NCI-H510A (cell line): ENCODE results near the gene NCKAP5L.
"Not testable (repeated sequence)": the region's sequence is repeated elsewhere in the genome, so short reads cannot be mapped to it uniquely, and the experiment has no call there.

Experiments
- DNase-seq: peaks from one replicate; lab custom pipeline; 2025; lab: John Stamatoyannopoulos, UW

The NCKAP5L gene

GRCh38 chr12:49865782-49866135 lies 37.5 kb upstream of the NCKAP5L start:
- no peak for DNase-seq

DNA sequence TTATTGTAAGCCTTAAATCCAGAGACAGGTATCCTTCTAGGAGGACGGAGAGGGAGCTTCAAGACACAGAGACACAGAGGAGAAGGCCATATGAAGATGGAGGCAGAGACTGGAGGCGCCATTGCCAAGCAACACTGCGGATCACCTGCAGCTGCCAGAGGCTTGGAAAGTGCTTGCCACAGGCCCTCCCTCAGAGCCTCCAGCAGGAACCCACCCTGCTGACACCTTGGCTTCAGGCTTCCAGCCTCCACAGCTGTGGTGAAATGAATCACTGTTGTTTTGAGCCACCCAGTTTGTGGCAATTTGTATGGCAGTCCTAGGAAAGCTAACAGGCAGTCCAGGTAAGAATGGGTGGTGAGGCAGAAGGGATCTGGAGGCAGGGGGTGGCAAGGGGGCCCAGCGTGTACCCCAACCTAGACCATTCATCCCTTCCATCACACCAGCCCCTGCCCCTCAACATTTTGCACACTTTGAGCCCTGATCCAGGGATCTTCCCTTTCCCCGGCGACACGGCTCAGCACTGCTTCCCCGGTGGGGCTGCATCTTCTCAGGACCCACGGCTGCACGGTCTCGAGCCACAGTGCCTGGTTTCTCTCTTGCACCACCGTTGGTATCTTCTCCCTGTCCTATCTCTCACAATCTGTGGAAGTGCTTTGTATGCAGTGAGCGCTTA lies 37.0 kb upstream of the NCKAP5L start:
- no peak for DNase-seq

GRCh38 chr12:49864798-49865090 lies 36.5 kb upstream of the NCKAP5L start:
- no peak for DNase-seq

GRCh38 chr12:49863946-49864797 lies 36.0 kb upstream of the NCKAP5L start:
- no peak for DNase-seq

DNA sequence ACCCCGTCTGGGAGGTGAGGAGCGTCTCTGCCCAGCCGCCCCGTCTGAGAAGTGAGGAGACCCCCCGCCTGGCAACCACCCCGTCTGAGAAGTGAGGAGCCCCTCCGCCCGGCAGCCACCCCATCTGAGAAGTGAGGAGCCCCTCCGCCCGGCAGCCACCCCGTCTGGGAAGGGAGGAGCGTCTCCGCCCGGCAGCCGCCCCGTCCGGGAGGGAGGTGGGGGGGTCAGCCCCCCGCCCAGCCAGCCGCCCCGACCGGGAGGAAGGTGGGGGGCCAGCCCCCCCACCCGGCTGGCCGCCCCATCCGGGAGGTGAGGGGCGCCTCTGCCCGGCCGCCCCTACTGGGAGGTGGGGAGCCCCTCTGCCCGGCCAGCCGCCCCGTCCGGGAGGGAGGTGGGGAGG lies 32.7 kb upstream of the NCKAP5L start:
- not testable (repeated sequence) for DNase-seq

- not testable (repeated sequence) for DNase-seq
These were observed 27.7 kb upstream of the NCKAP5L start for GRCh38 chr12:49855890-49856289.

GRCh38 chr12:49854976-49855375 lies 26.8 kb upstream of the NCKAP5L start:
- DNase-seq: no peak

GRCh38 chr12:49853671-49854070 lies 25.5 kb upstream of the NCKAP5L start:
- DNase-seq: no peak

- no peak for DNase-seq
These were observed 18.9 kb upstream of the NCKAP5L start for GRCh38 chr12:49847161-49847560.

DNA sequence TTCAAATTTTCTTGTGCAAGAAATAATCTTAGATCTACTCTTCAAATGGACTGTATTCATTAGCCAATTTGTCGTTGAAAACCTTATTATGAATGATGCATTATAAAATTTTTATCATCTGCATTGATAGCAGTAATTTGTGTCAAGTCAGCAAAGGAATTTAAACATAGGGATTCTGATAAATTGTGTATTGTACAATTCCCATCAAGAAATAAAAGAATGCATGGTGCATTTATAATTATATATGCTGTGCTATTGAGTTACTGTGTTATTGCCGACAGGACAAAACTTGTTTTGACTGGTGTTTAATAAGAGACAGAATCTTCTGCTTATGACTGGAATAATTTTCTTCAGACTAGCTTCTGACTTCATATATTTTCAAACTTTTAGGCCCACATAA lies 17.8 kb upstream of the NCKAP5L start:
- DNase-seq: no peak

DNA sequence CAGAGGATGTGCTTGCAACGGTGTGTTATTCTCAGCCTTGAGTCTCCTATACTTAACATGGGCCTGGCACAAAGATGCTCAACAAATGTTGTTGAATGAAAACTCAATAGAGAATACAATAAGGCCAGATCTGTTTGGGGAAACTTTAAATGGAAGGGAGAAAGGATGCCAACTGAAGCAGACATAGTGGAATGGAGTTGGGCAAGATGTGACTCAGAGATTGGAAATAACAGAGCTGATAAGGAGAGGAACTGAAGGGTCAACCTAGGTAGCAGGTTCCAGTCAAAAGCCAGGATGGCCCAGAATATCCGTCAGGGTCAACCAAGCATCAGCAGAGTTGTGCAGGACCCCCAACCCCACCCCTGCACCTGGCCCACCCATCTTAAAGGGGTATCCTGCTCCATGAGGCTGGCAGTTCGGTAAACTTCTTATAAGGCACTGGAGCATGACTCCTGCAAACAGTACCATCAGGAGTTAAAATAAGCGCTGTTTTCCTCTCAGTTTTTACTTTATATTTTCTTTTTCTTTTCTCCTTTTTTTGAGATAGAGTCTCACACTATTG lies 15.7 kb upstream of the NCKAP5L start:
- DNase-seq: no peak

- DNase-seq: no peak
These were observed 15.2 kb upstream of the NCKAP5L start for GRCh38 chr12:49843411-49843810.

GRCh38 chr12:49842519-49843352 lies 14.5 kb upstream of the NCKAP5L start, which contains the start of gene BCDIN3D:
TSS of gene BCDIN3D (minus strand) at chr12:49843106. CDS start at chr12:49843087, 19 bp downstream.
- DNase-seq: peak; percentile 79

DNA sequence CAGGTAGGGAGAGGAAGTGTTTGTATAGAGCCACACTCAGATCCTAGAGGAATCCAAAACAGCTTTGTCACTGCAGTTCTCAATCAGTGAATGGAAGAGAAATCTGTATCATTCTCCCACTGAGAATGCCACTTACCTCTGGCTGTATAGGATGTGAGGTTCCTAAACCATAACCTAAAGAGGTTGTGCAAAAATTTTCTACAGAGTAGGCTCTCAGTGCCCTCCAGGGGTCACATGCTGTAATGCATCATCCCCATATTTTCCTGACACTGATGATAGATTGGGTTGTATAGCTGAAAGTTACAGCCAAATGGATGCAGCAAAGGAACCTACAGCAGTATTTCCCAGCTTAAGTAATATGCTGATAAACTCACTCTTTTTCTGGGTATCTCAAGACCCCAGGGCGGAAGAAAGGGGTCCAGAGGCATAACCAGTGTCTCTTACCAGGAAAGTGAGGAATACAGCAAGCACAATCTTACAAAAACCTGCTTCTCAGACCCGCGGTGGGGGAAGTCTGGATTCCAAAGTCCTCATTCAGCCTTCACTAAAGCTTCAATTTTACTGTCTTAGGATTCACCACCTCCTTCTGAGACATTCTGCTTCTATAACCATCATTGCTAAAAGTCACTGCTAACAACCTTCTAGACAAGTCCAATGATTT lies 10.9 kb upstream of the NCKAP5L start:
- DNase-seq: no peak

- DNase-seq: no peak
These were observed 4.7 kb upstream of the NCKAP5L start for GRCh38 chr12:49832836-49833421.

DNA sequence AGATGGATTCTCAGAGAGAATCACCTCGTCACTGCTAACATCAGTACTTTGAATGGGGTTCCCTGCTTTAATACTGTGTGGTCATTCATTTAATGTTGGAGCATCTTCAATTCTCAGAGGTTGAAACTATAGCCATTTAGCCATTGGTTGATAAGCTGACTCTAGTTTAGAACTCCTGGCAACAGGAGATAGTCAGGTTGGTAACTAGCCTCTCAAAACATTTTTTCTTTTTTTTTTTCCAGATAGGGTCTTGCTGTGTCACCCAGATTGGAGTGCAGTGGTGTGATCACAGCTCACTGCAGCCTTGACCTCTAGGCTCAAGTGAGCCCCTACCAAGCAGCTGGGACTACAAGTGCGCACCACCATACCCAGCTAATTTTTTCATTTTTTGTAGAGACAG lies 3.5 kb upstream of the NCKAP5L start:
- no peak for DNase-seq

DNA sequence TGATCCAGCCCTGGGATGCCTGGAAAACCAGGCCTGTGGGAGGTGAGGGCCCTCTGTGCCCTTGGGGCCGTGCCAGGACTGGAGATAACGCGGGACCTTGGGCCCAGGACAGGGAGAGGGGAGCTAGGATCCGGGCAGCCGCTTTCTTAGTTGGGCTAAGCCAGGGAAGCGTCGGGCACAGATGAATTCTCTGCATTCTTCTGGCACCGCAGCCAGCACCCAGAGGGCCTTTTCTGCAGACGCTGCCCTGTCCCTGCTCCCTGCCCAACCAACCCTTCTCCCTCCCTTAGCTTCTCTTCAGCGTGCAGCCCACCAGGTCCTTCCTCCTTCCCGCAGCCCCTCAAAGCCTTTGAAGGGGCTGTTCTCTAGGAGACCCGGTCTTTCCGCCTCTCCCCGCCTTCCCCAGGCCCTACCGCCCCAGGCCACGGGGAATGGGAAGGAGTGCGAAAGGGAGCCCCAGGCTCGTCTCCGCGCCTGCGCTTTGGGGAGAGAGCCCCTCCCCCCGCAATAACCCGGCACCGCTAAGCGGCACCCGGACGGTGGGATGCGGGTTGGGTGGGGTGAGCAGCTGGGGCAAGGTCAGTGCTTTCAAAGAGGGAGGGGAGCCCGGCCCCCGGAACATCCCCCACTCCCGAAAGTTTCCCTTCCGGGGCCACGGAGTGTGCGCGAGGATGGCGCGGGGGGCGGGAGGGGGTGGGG lies 663 bp downstream of the NCKAP5L start:
- DNase-seq: peak; percentile 29

- DNase-seq: no peak
These were observed 1.2 kb downstream of the NCKAP5L start for GRCh38 chr12:49827051-49827400.

- DNase-seq: no peak
These were observed 2.2 kb downstream of the NCKAP5L start for GRCh38 chr12:49825971-49826421.

DNA sequence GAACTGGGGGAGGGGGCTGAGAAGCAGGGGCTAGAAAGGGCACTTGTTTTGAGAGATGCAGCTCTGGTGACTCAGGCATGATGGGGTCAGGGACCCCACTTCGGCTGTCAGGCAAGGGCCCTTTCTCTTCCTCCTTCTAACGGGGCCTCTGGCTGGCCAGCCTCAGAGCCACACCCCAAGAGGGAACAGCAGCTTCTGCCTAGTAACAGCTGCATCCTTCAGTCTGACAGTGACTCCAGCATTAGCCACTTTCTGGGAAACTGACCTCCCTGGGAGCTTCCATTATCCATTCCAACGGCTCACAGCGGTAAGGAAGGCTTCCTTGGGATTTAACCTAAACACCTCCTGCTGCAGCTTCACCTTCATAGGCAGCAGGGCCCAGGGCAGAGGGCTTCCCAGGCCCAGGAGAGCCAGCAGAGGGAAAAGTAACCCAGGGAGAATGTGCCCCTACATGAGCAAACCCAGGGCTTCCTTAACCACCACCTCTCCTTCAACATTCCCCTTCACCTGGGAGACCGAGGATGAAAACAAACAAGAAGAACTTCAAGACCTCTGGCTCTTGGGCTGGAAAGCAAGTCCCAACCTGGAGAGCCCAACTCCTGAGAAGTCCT lies 2.7 kb downstream of the NCKAP5L start:
- no peak for DNase-seq
